OCI-LY1 (cell line): Measurements from ENCODE around the gene CELA2B.
"Not testable (repeated sequence)": the region's sequence is repeated elsewhere in the genome, so short reads cannot be mapped to it uniquely, and the experiment has no call there.

ENCODE experiments used
- H2AFZ ChIP-seq: fragments of 200-600 bp; sonication (generic), shearing (Covaris generic); 2 replicates; pipeline ENCODE4 v1.6.0; 2014; ENCODE audit warnings: antibody characterized with exemption, mild to moderate bottlenecking, low read length
- H3F3A ChIP-seq: fragments of 200-600 bp; sonication (generic), shearing (Covaris generic); 2 replicates; pipeline ENCODE4 v1.6.0; 2014; ENCODE audit warnings: mild to moderate bottlenecking, antibody characterized with exemption, low read length, moderate library complexity; ENCODE audit not compliant: insufficient read depth
- H3K27ac ChIP-seq: fragments of 200-600 bp; sonication (generic); 2 replicates; pipeline ENCODE4 v1.5.1; 2014; ENCODE audit warnings: low read length, mixed run types, mild to moderate bottlenecking, low read depth; ENCODE audit not compliant: poor library complexity, severe bottlenecking
- H3K27me3 ChIP-seq: fragments of 200-600 bp; sonication (generic); 2 replicates; pipeline ENCODE4 v1.6.0; 2014; ENCODE audit warnings: antibody characterized with exemption, mild to moderate bottlenecking, low read length, moderate library complexity; ENCODE audit not compliant: insufficient read depth
- H3K36me3 ChIP-seq: fragments of 200-600 bp; sonication (generic); 2 replicates; pipeline ENCODE4 v1.6.1; 2014; ENCODE audit warnings: mild to moderate bottlenecking, antibody characterized with exemption, low read length, moderate library complexity, mixed read lengths; ENCODE audit not compliant: insufficient read depth
- H3K4me1 ChIP-seq: fragments of 200-600 bp; sonication (generic); 2 replicates; pipeline ENCODE4 v1.5.1; 2014; ENCODE audit warnings: mild to moderate bottlenecking, low read length, moderate library complexity; ENCODE audit not compliant: insufficient read depth, severe bottlenecking
- H3K4me2 ChIP-seq: fragments of 200-600 bp; sonication (generic), shearing (Covaris generic); 2 replicates; pipeline ENCODE4 v1.6.1; 2014; ENCODE audit warnings: low read length
- H3K4me3 ChIP-seq: fragments of 200-600 bp; sonication (generic); 2 replicates; pipeline ENCODE4 v1.5.1; 2014; ENCODE audit warnings: low read length, low read depth, mild to moderate bottlenecking, mixed read lengths; ENCODE audit not compliant: poor library complexity, severe bottlenecking
- H3K79me2 ChIP-seq: fragments of 200-600 bp; shearing (Covaris generic); 2 replicates; pipeline ENCODE4 v1.6.1; 2016; ENCODE audit warnings: mixed run types, low read length, mixed read lengths; ENCODE audit not compliant: insufficient read depth
- H3K9ac ChIP-seq: fragments of 200-600 bp; sonication (generic), shearing (Covaris generic); 2 replicates; pipeline ENCODE4 v1.6.1; 2014; ENCODE audit warnings: mild to moderate bottlenecking, low read length, mixed read lengths
- H3K9me2 ChIP-seq: fragments of 200-600 bp; sonication (generic), shearing (Covaris generic); 2 replicates; pipeline ENCODE4 v1.6.1; 2014; ENCODE audit warnings: low read depth, mild to moderate bottlenecking, low read length, mixed read lengths
- H3K9me3 ChIP-seq: fragments of 200-600 bp; shearing (Covaris generic); 2 replicates; pipeline ENCODE4 v1.6.1; 2014; ENCODE audit warnings: low read length, mixed read lengths
- H4K20me1 ChIP-seq: fragments of 200-600 bp; sonication (generic), shearing (Covaris generic); 2 replicates; pipeline ENCODE4 v1.6.0; 2016; ENCODE audit warnings: mild to moderate bottlenecking, low read length; ENCODE audit not compliant: insufficient read depth
- CTCF ChIP-seq: fragments of 200-600 bp; sonication (generic), shearing (Covaris generic); IDR thresholded peaks from 2 replicates; pipeline ENCODE4 v1.5.1; 2017; ENCODE audit warnings: mild to moderate bottlenecking, antibody characterized with exemption, low read length, moderate library complexity, mixed read lengths
- EZH2 ChIP-seq: fragments of 200-600 bp; sonication (generic), shearing (Covaris generic); IDR thresholded peaks from 2 replicates; pipeline ENCODE4 v1.8.0; 2017; ENCODE audit warnings: borderline replicate concordance, mixed run types, mild to moderate bottlenecking, antibody characterized with exemption, low read length, moderate library complexity, mixed read lengths

Gene CELA2B

GRCh38 chr1:15459771-15460707 is 15.9 kb upstream of the CELA2B start:
- H3K4me2 ChIP-seq = no peak overlapping the region
- TF ChIP-seq EZH2 (no peak), CTCF (no peak)
- no peaks in the 10 kb centered on the region for H4K20me1 ChIP-seq
- H3K27ac ChIP-seq = no peak overlapping the region
- no peaks in the 10 kb centered on the region for H3K36me3 ChIP-seq
- H3K79me2 ChIP-seq = no peaks in the 10 kb centered on the region
- no peak overlapping the region for H3K9ac ChIP-seq
- H3F3A ChIP-seq = no peaks in the 10 kb centered on the region
- no peaks in the 10 kb centered on the region for H3K9me2 ChIP-seq
- no peaks in the 10 kb centered on the region for H3K9me3 ChIP-seq
- no peak overlapping the region for H3K4me3 ChIP-seq
- H2AFZ ChIP-seq = no peak overlapping the region
- no peaks in the 10 kb centered on the region for H3K27me3 ChIP-seq
- no peaks in the 10 kb centered on the region for H3K4me1 ChIP-seq

GRCh38 chr1:15460708-15461095 is 15.2 kb upstream of the CELA2B start:
- TF ChIP-seq EZH2 (no peak), CTCF (no peak)

GRCh38 chr1:15463064-15463800 is 12.7 kb upstream of the CELA2B start:
- H3K27me3 ChIP-seq, H3K4me2 ChIP-seq, H4K20me1 ChIP-seq, H3K9me3 ChIP-seq, H3K9me2 ChIP-seq, H3K27ac ChIP-seq, H3K4me3 ChIP-seq, H3K4me1 ChIP-seq, H3K9ac ChIP-seq, H2AFZ ChIP-seq, H3K36me3 ChIP-seq, H3K79me2 ChIP-seq, H3F3A ChIP-seq: not testable (repeated sequence)

More at GRCh38 chr1:15460708-15461095, 15.2 kb upstream of the CELA2B start:
- no peaks in the 10 kb centered on the region for H4K20me1 ChIP-seq
- H3K36me3 ChIP-seq = no peaks in the 10 kb centered on the region
- H3K4me1 ChIP-seq = no peaks in the 10 kb centered on the region
- no peaks in the 10 kb centered on the region for H3F3A ChIP-seq
- H3K27ac ChIP-seq = no peak overlapping the region
- no peak overlapping the region for H3K4me2 ChIP-seq
- H3K79me2 ChIP-seq = no peaks in the 10 kb centered on the region
- no peaks in the 10 kb centered on the region for H3K9me3 ChIP-seq
- no peaks in the 10 kb centered on the region for H3K27me3 ChIP-seq
- H3K9ac ChIP-seq = no peak overlapping the region
- no peak overlapping the region for H2AFZ ChIP-seq
- H3K4me3 ChIP-seq = no peak overlapping the region
- H3K9me2 ChIP-seq = no peaks in the 10 kb centered on the region

GRCh38 chr1:15463926-15464322 is 12.0 kb upstream of the CELA2B start:
- H3K79me2 ChIP-seq, H3K4me2 ChIP-seq, H3K27ac ChIP-seq: not testable (repeated sequence)

More at GRCh38 chr1:15463926-15464322, 12.0 kb upstream of the CELA2B start:
- H3K9ac ChIP-seq, H3K9me2 ChIP-seq, H3K27me3 ChIP-seq, H3K36me3 ChIP-seq, H3F3A ChIP-seq, H2AFZ ChIP-seq, H3K4me1 ChIP-seq, H3K9me3 ChIP-seq, H3K4me3 ChIP-seq, H4K20me1 ChIP-seq: not testable (repeated sequence)
